Adrenal gland (tissue), 12 donors: ENCODE measurements around the gene NKTR. TPM values are rescaled to one million over a fixed set of nuclear protein-coding genes. Genes with fewer than 3 reads are reported as not detected.
A peak's percentile ranks its signal among the peaks of the same experiment; 100 is the strongest.

Experiments used
- DNase-seq, 7 donors: peaks; one replicate each; pipeline ENCODE4 v3.0.0-alpha.2; 2019 to 2020
- H3K27ac ChIP-seq, 5 donors: fragments of 200-600 bp; sonication (generic) in 4 of 5; 1 replicate in 3 of 5; 2 replicates in 2 of 5; pipeline versions ENCODE4 v1.5.1 to v1.8.0; 2016 to 2020; ENCODE audit warnings: mild to moderate bottlenecking in 1 of 5
- H3K27me3 ChIP-seq: fragments of 200-600 bp; 2 replicates; pipeline ENCODE4 v1.8.0; 2021
- H3K36me3 ChIP-seq, 2 donors: fragments of 200-600 bp; replicated peaks in 1 of 2; 1 replicate in 1 of 2; 2 replicates in 1 of 2; pipeline versions ENCODE4 v1.5.1 to v1.8.0; 2018 to 2022
- H3K4me1 ChIP-seq, 2 donors: fragments of 200-600 bp; replicated peaks in 1 of 2; 1 replicate in 1 of 2; 2 replicates in 1 of 2; pipeline versions ENCODE4 v1.5.1 to v1.8.0; 2018 to 2021
- H3K4me3 ChIP-seq, 4 donors: fragments of 200-600 bp; sonication (generic) in 3 of 4; one replicate each; pipeline ENCODE4 v1.5.1; 2016 to 2018
- H3K9me3 ChIP-seq, 3 donors: fragments of 200-600 bp; sonication (generic) in 1 of 3; replicated peaks in 1 of 3; 1 replicate in 2 of 3; 2 replicates in 1 of 3; pipeline versions ENCODE4 v1.5.1 to v1.8.0; 2016 to 2021
- CTCF ChIP-seq, 6 experiments: fragments of 450-650 bp in 4 of 6; fragments of 200-600 bp in 2 of 6; sonication (generic) in 1 of 6; IDR thresholded peaks; 1 replicate in 5 of 6; 2 replicates in 1 of 6; pipeline versions ENCODE4 v1.5.1 to v1.8.0; 2016 to 2021; ENCODE audit warnings: antibody characterized with exemption in 6 of 6, mild to moderate bottlenecking in 2 of 6, moderate library complexity in 1 of 6
- POLR2A ChIP-seq, 2 donors: fragments of 450-650 bp; IDR thresholded peaks; one replicate each; pipeline ENCODE4 v1.6.1; 2017; ENCODE audit warnings: antibody characterized with exemption in 2 of 2, mild to moderate bottlenecking in 2 of 2, moderate library complexity in 1 of 2
- WGBS, 4 donors: extraction: QIAGEN DNeasy Blood & Tissue Kit in 2 of 4; methylation state at CpG; one replicate each; pipeline versions ENCODE4 v1.1.5 to v1.1.7; 2013 to 2017; 5-methylcytosine and 5-hydroxymethylcytosine counted together
- intact Hi-C, 2 donors: fragments of 100-400 bp; cut with DNase I; formaldehyde crosslinking; loops; one replicate each; pipeline versions ENCODE4 v1.14.1 to v1.15.0; 2022 to 2023
- polyA plus RNA-seq, 3 donors: library from polyadenylated mRNA; stranded (reverse); fragments of 200-250 nt in 2 of 3; fragments of 350-450 nt in 1 of 3; fragmentation: Illumina TruSeq in 1 of 3; extraction: RNeasy Lipid Tissue Mini Kit (QIAGEN cat#74804) in 1 of 3; gene quantifications; one replicate each; pipeline ENCODE4 v1.2.3, GENCODE V29; 2013 to 2014
- total RNA-seq, 9 donors: library from RNA; depleted of rRNA in 4 of 9; stranded (reverse); fragments of >200 nt in 4 of 9; fragments of 120-200 nt in 1 of 9; fragmentation: NEBNext Ultra II Directional in 1 of 9; extraction: Animal tissue kit (Norgen Biotek cat#: 25700) in 1 of 9; gene quantifications; one replicate each; pipeline versions ENCODE4 v1.1.0 to v1.2.4, GENCODE V29; 2013 to 2023
- donor health status: healthy with polysubstance abuse.
- donor health status: Bipolar disorder and iron deficiency.
- donor health status: DM: yes; HTN: yes; CAD: no.
- donor health status: DM: no; HTN: no; CAD: no.
- donor health status: DM: no; HTN: no; CAD: no.
- donor health status: DM: yes; HTN: yes; CAD: no.

The NKTR gene
- total and polyA plus RNA-seq, 12 donors = 12.7 to 114 (median 50.7) TPM

- peak in 2 of 7 donors; percentile 14 to 15 for DNase-seq
These were observed 66.1 kb downstream of the NKTR start for GRCh38 chr3:42666577-42666998.

DNA sequence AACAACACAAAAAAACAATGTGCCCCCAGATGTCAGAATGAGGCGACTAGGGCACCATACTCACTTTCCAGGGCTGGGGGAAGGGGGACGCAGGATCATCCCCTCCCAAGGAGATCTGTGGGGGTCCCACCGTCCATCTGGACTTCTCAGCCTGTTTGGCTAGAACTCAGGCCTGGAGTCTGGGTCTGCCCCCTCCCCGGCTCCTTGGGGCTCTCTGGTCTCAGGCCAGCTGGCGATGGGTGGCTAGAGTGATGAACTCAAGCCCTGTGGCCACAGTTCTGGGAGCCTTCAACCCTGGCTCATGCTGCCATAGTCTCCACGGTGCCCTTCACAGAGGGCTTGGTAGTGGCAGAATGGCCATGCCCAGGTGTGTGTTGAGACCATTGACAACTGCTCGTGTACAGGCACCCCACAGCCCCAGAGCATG is 66.6 kb downstream of the NKTR start:
- no peaks in the 10 kb centered on the region for H3K27me3 ChIP-seq
- peaks cover 0 to 6% of the 10 kb centered on the region in 2 donors for H3K4me1 ChIP-seq
- H3K4me3 ChIP-seq = no peak overlapping the region
- TF ChIP-seq POLR2A (IDR thresholded peaks at IDR 0.05) = no peak
- TF ChIP-seq CTCF (IDR thresholded peaks at IDR 0.05) = no peak
- intact Hi-C loops = no loop called here
- H3K27ac ChIP-seq = no peak overlapping the region
- H3K9me3 ChIP-seq = no peaks in the 10 kb centered on the region
- 59 to 73% (median 63%) methylated on average over 5 to 7 of the region's 7 CpGs for WGBS, 4 donors
- peak in 1 of 7 donors; percentile 13 for DNase-seq
- no peaks in the 10 kb centered on the region for H3K36me3 ChIP-seq

More at GRCh38 chr3:42666577-42666998, 66.1 kb downstream of the NKTR start:
- Histone ChIP-seq H3K9me3 (no peaks in the 10 kb centered on the region), H3K36me3 (no peaks in the 10 kb centered on the region), H3K4me1 (peaks cover 0 to 6% of the 10 kb centered on the region in 2 donors), H3K4me3 (no peak overlapping the region), H3K27me3 (no peaks in the 10 kb centered on the region), H3K27ac (no peak overlapping the region)
- 46 to 66% (median 61%) methylated on average over 2 to 4 of the region's 4 CpGs for WGBS, 4 donors
- intact Hi-C loops = no loop called here
- TF ChIP-seq POLR2A (IDR thresholded peaks at IDR 0.05) (no peak), CTCF (IDR thresholded peaks at IDR 0.05) (no peak)

DNA sequence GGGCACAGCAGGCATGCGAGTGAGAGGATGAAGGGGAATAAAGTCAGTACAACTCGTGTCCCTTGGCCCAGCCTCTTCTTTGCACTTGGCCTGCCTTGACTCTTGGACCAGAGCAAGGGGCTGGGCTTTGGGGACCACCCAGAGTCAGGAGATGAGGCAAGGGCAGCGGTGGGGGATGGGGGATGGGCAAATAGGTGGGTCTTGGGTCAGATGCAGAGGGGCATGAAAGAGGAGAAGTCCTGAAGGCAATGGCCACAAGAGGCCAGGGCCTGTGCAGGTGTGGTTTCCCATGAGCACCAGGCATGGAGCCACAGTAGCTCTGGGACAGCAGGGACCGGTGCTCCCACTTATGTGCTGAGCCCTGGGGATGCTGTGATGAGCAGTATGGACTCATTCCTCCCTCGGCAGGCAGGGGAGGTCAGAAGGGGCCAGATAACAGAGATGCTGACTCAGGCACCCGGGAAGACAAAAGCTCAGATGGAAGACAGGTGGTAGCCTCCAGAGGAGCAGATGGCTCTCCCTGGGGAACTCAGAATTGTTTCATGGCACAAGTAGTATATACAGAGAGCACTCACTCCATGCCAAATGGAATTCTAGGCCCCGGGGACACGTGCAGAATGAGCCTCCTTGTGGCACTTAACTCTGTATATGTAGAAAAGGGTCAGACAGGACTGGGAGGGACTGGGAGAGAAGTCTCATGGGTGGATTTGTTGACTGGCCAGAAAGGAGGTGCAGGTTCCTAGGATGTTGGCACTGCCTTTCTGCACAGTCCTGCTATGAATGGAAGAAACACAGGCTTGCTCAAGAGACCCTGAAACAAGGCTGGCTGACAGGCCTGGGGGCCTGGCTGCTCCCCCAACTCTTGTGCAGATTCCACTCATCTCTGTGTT is 67.3 kb downstream of the NKTR start:
- H3K27ac ChIP-seq = no peak overlapping the region
- H3K36me3 ChIP-seq = no peaks in the 10 kb centered on the region
- DNase-seq = peak in 1 of 7 donors; percentile 16
- no peaks in the 10 kb centered on the region for H3K27me3 ChIP-seq
- no peaks in the 10 kb centered on the region for H3K9me3 ChIP-seq
- TF ChIP-seq CTCF (IDR thresholded peaks at IDR 0.05) = no peak
- no peak for TF ChIP-seq POLR2A (IDR thresholded peaks at IDR 0.05)
- no peak overlapping the region for H3K4me3 ChIP-seq
- intact Hi-C loops = no loop called here
- peaks cover 0 to 6% of the 10 kb centered on the region in 2 donors for H3K4me1 ChIP-seq
- 44 to 59% (median 48%) methylated on average over 7 to 8 of the region's 8 CpGs for WGBS, 4 donors

DNA sequence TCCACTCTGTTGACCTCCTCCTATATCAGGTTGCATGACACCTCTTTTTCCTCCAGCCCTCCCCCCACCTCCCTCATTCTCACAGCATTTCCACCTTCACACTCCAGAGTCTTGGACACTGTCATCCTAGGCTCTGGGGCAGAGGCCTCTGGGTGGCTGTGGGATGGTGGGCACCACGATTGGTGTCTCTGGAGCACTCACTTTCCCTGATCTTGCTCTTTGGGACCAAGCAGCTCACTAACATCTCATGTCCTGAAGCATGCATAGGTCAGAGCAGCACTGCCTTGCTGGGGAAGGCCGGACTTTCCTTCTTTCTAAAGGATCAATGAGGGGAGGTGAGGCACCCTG is 67.9 kb downstream of the NKTR start:
- peak in 2 of 7 donors; percentile 22 to 44 for DNase-seq

More for the DNA sequence above, 67.9 kb downstream of the NKTR start:
- Histone ChIP-seq H3K27ac (no peak overlapping the region), H3K36me3 (no peaks in the 10 kb centered on the region), H3K9me3 (no peaks in the 10 kb centered on the region), H3K27me3 (no peaks in the 10 kb centered on the region), H3K4me3 (no peak overlapping the region), H3K4me1 (peaks cover 0 to 6% of the 10 kb centered on the region in 2 donors)
- WGBS, 4 donors = 82 to 92% (median 91%) methylated on average over 2 of the region's 2 CpGs
- TF ChIP-seq POLR2A (IDR thresholded peaks at IDR 0.05) = no peak
- TF ChIP-seq CTCF (IDR thresholded peaks at IDR 0.05) = no peak
- intact Hi-C loops = no loop called here
